ENCODE measurements around the gene MRPS7. TPM values are rescaled to one million over a fixed set of nuclear protein-coding genes. Genes with fewer than 3 reads are reported as not detected.
"Not testable (repeated sequence)": the region's sequence is repeated elsewhere in the genome, so short reads cannot be mapped to it uniquely, and the experiment has no call there.

MRPS7 gene
- total and polyA plus RNA-seq, 2 donors (not counting 3 experiments of a cell fraction or from before 2014, with no cell fraction given), result 79.8 to 82.8 TPM

DNA sequence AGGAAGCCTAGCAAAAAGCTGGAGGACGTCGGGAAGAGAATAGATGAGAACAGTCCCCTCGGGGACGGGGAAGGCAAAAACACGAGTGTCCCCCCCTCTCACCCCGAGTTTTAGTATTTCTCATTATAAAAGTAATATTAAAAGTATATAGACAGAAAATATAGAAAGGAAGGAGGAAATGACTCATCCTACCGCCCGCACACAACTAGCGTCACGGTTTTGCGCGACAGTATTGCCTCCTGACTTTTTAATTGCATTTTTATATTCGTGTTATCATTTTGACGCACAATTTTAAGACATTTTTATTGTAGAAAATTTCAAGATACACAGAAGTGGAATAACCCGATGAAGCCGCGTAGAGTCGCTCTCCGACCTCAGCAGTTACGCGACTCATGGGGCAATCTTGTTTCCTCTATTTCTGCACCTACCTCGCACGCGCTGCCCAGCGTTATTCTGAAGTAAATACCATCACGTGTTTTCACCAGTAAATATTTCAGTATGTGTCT lies 28.2 kb downstream of the MRPS7 start:
- CTCF ChIA-PET, result interaction anchor here (0.8 to 2.4 kb wide), 9 partner anchors 20 to 227 kb away, joined by 3 to 68 read pairs (median 6); partner anchors contain the start of genes GGA3, GRB2, MIF4GD and MRPS7
- intact Hi-C loops (cut with micrococcal nuclease) (loop anchor here (1.0 to 2.0 kb wide), 4 partner anchors 19 to 225 kb away; partner anchors contain the start of genes CASKIN2, GRB2 and MIF4GD), dilution Hi-C loops (cut with MboI; ENCODE audit: extremely low pct_ligation_motif_present, low sequenced_read_pairs) (no loop called here)
- H2AFZ ChIP-seq (ENCODE audit: low read depth, low read length), result peak overlapping the region; percentile 69
- H3K36me3 ChIP-seq (ENCODE audit: control insufficient read depth in 2 of 2, extremely low read depth in 1 of 2, insufficient read depth in 2 of 2, low read length in 2 of 2), result peaks cover 0 to 10% of the 10 kb centered on the region in 2 experiments
- H3K9me1 ChIP-seq (replicated peaks; ENCODE audit: control insufficient read depth, extremely low read depth, insufficient read depth, low read length), result no peaks in the 10 kb centered on the region
- TSS peak; percentile 97 for BruUV-seq (replicated peaks)
- DNase-seq (ENCODE audit: low read depth, low spot score) (peak; percentile 71), FAIRE-seq (no peak)
- POLR2A ChIA-PET, result interaction anchor here (0.8 to 1.7 kb wide), 6 partner anchors 12 to 116 kb away, joined by 3 to 17 read pairs (median 4); partner anchors contain the start of genes GGA3, GRB2, MIF4GD and MRPS7
- peak overlapping the region; percentile 72 for H3K4me2 ChIP-seq (ENCODE audit: insufficient read depth, low read length)
- peak overlapping the region; percentile 10 to 69 (median 52) for H3K4me3 ChIP-seq (replicated peaks in 1 of 3; ENCODE audit: insufficient read depth in 1 of 3, low read depth in 1 of 3, low read length in 3 of 3)
- peak overlapping the region; percentile 89 for H3K9ac ChIP-seq (replicated peaks; ENCODE audit: extremely low read depth, insufficient read depth, low read length)
- peak; percentile 75 for TF ChIP-seq JUN (IDR thresholded peaks at IDR 0.05; ENCODE audit: borderline replicate concordance, insufficient read depth, insufficient read length, low read depth)
- peak; percentile 8 for TF ChIP-seq POLR2A (IDR thresholded peaks at IDR 0.05; ENCODE audit: low read depth, low read length)
- peak; percentile 92 for TF ChIP-seq FOS (IDR thresholded peaks at IDR 0.05; ENCODE audit: borderline replicate concordance, insufficient read depth, low read length)
- no peak for TF ChIP-seq GATA2 (IDR thresholded peaks at IDR 0.05; ENCODE audit: insufficient read depth, insufficient read length, low read depth, low read length)
- H3K4me1 ChIP-seq (ENCODE audit: control insufficient read depth, extremely low read depth, insufficient read depth, low read length), result peaks cover 8% of the 10 kb centered on the region
- no peaks in the 10 kb centered on the region for H3K9me3 ChIP-seq (replicated peaks; ENCODE audit: control insufficient read depth, insufficient read depth, low read length)
- H3K79me2 ChIP-seq (ENCODE audit: control insufficient read depth, insufficient read depth, low read length), result peaks cover 8% of the 10 kb centered on the region
- H3K27ac ChIP-seq (ENCODE audit: insufficient read depth, low read depth, low read length), result peak overlapping the region; percentile 86
- H4K20me1 ChIP-seq (replicated peaks; ENCODE audit: control insufficient read depth, extremely low read depth, insufficient read depth, low read length), result no peaks in the 10 kb centered on the region
- H3K27me3 ChIP-seq (ENCODE audit: control insufficient read depth in 2 of 2, insufficient read depth in 2 of 2, low read length in 2 of 2), result no peaks in the 10 kb centered on the region

DNA sequence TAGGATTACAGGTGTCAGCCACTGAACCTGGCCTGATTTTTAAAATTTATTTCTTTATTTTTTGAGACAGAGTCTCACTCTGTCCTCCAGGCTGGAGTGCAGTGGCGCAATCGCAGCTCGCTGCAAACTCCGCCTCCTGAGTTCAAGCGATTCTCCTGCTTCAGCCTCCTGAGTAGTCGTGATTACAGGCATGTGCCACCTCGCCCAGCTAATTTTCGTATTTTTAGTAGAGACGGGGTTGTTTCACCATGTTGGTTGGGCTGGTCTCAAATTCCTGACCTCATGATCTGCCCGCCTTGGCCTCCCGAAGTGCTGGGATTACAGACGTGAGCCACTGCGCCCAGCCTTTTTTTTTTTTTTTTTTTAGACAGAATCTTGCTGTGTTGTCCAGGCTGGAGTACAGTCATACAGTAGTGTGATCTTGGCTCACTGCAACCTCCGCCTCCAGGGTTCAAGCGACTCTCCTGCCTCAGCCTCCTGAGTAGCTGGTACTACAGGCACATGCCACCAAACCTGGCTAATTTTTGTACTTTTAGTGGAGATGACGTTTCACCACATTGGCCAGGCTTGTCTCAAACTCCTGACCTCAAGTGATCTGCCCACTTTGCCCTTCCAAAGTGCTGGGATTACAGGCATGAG lies 31.2 kb downstream of the MRPS7 start:
- FAIRE-seq; intact Hi-C loops (cut with micrococcal nuclease); H4K20me1 ChIP-seq (replicated peaks; ENCODE audit: control insufficient read depth, extremely low read depth, insufficient read depth, low read length); H3K9ac ChIP-seq (replicated peaks; ENCODE audit: extremely low read depth, insufficient read depth, low read length); H3K27ac ChIP-seq (ENCODE audit: insufficient read depth, low read depth, low read length); H3K36me3 ChIP-seq (ENCODE audit: control insufficient read depth in 2 of 2, extremely low read depth in 1 of 2, insufficient read depth in 2 of 2, low read length in 2 of 2); dilution Hi-C loops (cut with MboI; ENCODE audit: extremely low pct_ligation_motif_present, low sequenced_read_pairs); H3K4me3 ChIP-seq (replicated peaks in 1 of 3; ENCODE audit: insufficient read depth in 1 of 3, low read depth in 1 of 3, low read length in 3 of 3); DNase-seq (ENCODE audit: low read depth, low spot score); H2AFZ ChIP-seq (ENCODE audit: low read depth, low read length); H3K27me3 ChIP-seq (ENCODE audit: control insufficient read depth in 2 of 2, insufficient read depth in 2 of 2, low read length in 2 of 2); H3K79me2 ChIP-seq (ENCODE audit: control insufficient read depth, insufficient read depth, low read length); BruUV-seq (replicated peaks); H3K4me2 ChIP-seq (ENCODE audit: insufficient read depth, low read length); H3K9me3 ChIP-seq (replicated peaks; ENCODE audit: control insufficient read depth, insufficient read depth, low read length); H3K4me1 ChIP-seq (ENCODE audit: control insufficient read depth, extremely low read depth, insufficient read depth, low read length); H3K9me1 ChIP-seq (replicated peaks; ENCODE audit: control insufficient read depth, extremely low read depth, insufficient read depth, low read length): not testable (repeated sequence)
- POLR2A ChIA-PET, result interaction anchor here (0.7 kb wide), 1 partner anchor 354 kb away, joined by 3 read pairs; no protein-coding TSS in a partner anchor
- CTCF ChIA-PET, result interaction anchor here (1.1 to 1.9 kb wide), 3 partner anchors 22 to 119 kb away, joined by 5 to 10 read pairs (median 5); partner anchors contain the start of gene MIF4GD

All from endothelial cell of umbilical vein (primary cell).